ENCODE data around the gene BRD3OS. TPM values are rescaled to one million over a fixed set of nuclear protein-coding genes. Genes with fewer than 3 reads are reported as not detected.
A peak's percentile ranks its signal among the peaks of the same experiment; 100 is the strongest.

Gene BRD3OS
- total RNA-seq, 2 experiments from 2014 or later = 6.3 to 6.7 TPM

GRCh38 chr9:134024214-134024792, 978 bp upstream of the BRD3OS start:
- CTCF ChIA-PET = interaction anchor here (1.7 to 3.0 kb wide), 2 partner anchors 30 kb away, joined by 7 to 17 read pairs; no protein-coding TSS in a partner anchor
- Mint-ChIP-seq H3K9me3 (no peaks in the 10 kb centered on the region), H3K36me3 (ENCODE audit: low read depth) (peaks cover 6% of the 10 kb centered on the region), H3K27me3 (ENCODE audit: low read depth) (no peaks in the 10 kb centered on the region), H3K4me3 (no peak overlapping the region), H3K27ac (no peak overlapping the region), H3K4me1 (ENCODE audit: low read depth) (peaks cover 11% of the 10 kb centered on the region)
- intact Hi-C loops (cut with micrococcal nuclease) = loop anchor here (2.0 kb wide), 1 partner anchor 30 kb away; no protein-coding TSS in a partner anchor
- DNase-seq = no peak

- CTCF ChIA-PET = interaction anchor here (0.7 to 3.0 kb wide), 2 partner anchors 32 to 136 kb away, joined by 3 to 17 read pairs; no protein-coding TSS in a partner anchor
- H3K27ac Mint-ChIP-seq = no peak overlapping the region
These were observed 593 bp downstream of the BRD3OS start for GRCh38 chr9:134025606-134026541.

GRCh38 chr9:134026581-134026980, 1.3 kb downstream of the BRD3OS start:
- Mint-ChIP-seq H3K9me3 (no peaks in the 10 kb centered on the region), H3K36me3 (ENCODE audit: low read depth) (peaks cover 8% of the 10 kb centered on the region), H3K27ac (no peak overlapping the region), H3K27me3 (ENCODE audit: low read depth) (no peaks in the 10 kb centered on the region), H3K4me1 (ENCODE audit: low read depth) (peaks cover 11% of the 10 kb centered on the region), H3K4me3 (peak overlapping the region; percentile 77)
- CTCF ChIA-PET = interaction anchor here (3.0 kb wide), 1 partner anchor 32 kb away, joined by 17 read pairs; no protein-coding TSS in a partner anchor
- intact Hi-C loops (cut with micrococcal nuclease) = loop anchor here (5.0 kb wide), 1 partner anchor 111 kb away; the partner anchor contains the start of gene WDR5
- DNase-seq = no peak

More at GRCh38 chr9:134025606-134026541, 593 bp downstream of the BRD3OS start:
- Mint-ChIP-seq H3K36me3 (ENCODE audit: low read depth) (peaks cover 7% of the 10 kb centered on the region), H3K4me3 (peak overlapping the region; percentile 77), H3K9me3 (no peaks in the 10 kb centered on the region), H3K27me3 (ENCODE audit: low read depth) (no peaks in the 10 kb centered on the region), H3K4me1 (ENCODE audit: low read depth) (peaks cover 11% of the 10 kb centered on the region)
- intact Hi-C loops (cut with micrococcal nuclease) = loop anchor here (1.0 to 5.0 kb wide), 4 partner anchors 31 to 138 kb away; partner anchors contain the start of genes BRD3, RNU6ATAC and WDR5
- DNase-seq = peak; percentile 59

GRCh38 chr9:134026981-134027380, 1.7 kb downstream of the BRD3OS start:
- Mint-ChIP-seq H3K4me3 (peak overlapping the region; percentile 77), H3K9me3 (no peaks in the 10 kb centered on the region), H3K36me3 (ENCODE audit: low read depth) (peaks cover 8% of the 10 kb centered on the region), H3K4me1 (ENCODE audit: low read depth) (peaks cover 11% of the 10 kb centered on the region), H3K27me3 (ENCODE audit: low read depth) (no peaks in the 10 kb centered on the region), H3K27ac (no peak overlapping the region)
- CTCF ChIA-PET = interaction anchor here (3.0 kb wide), 1 partner anchor 33 kb away, joined by 17 read pairs; no protein-coding TSS in a partner anchor
- intact Hi-C loops (cut with micrococcal nuclease) = loop anchor here (5.0 kb wide), 1 partner anchor 110 kb away; the partner anchor contains the start of gene WDR5
- no peak for DNase-seq

- Mint-ChIP-seq H3K4me3 (no peak overlapping the region), H3K27ac (no peak overlapping the region), H3K9me3 (no peaks in the 10 kb centered on the region), H3K36me3 (ENCODE audit: low read depth) (peaks cover 8% of the 10 kb centered on the region), H3K27me3 (ENCODE audit: low read depth) (no peaks in the 10 kb centered on the region), H3K4me1 (ENCODE audit: low read depth) (peaks cover 11% of the 10 kb centered on the region)
- no peak for DNase-seq
- intact Hi-C loops (cut with micrococcal nuclease) = loop anchor here (5.0 kb wide), 1 partner anchor 110 kb away; the partner anchor contains the start of gene WDR5
- CTCF ChIA-PET = no interaction called here
These were observed 2.3 kb downstream of the BRD3OS start for GRCh38 chr9:134027561-134027960.

- H3K9me3 Mint-ChIP-seq = no peaks in the 10 kb centered on the region
- H3K27ac Mint-ChIP-seq = no peak overlapping the region
- H3K4me3 Mint-ChIP-seq = no peak overlapping the region
- H3K36me3 Mint-ChIP-seq (ENCODE audit: low read depth) = peaks cover 12% of the 10 kb centered on the region
- H3K27me3 Mint-ChIP-seq (ENCODE audit: low read depth) = no peaks in the 10 kb centered on the region
- CTCF ChIA-PET = no interaction called here
- no peak for DNase-seq
- peaks cover 11% of the 10 kb centered on the region for H3K4me1 Mint-ChIP-seq (ENCODE audit: low read depth)
- intact Hi-C loops (cut with micrococcal nuclease) = loop anchor here (5.0 kb wide), 1 partner anchor 109 kb away; the partner anchor contains the start of gene WDR5
These were observed 2.8 kb downstream of the BRD3OS start for GRCh38 chr9:134028076-134028475.

- Mint-ChIP-seq H3K36me3 (ENCODE audit: low read depth) (peaks cover 15% of the 10 kb centered on the region), H3K4me1 (ENCODE audit: low read depth) (peaks cover 11% of the 10 kb centered on the region), H3K9me3 (no peaks in the 10 kb centered on the region), H3K4me3 (no peak overlapping the region), H3K27me3 (ENCODE audit: low read depth) (no peaks in the 10 kb centered on the region), H3K27ac (no peak overlapping the region)
- CTCF ChIA-PET = no interaction called here
- intact Hi-C loops (cut with micrococcal nuclease) = loop anchor here (5.0 kb wide), 1 partner anchor 109 kb away; the partner anchor contains the start of gene WDR5
- no peak for DNase-seq
These were observed 3.4 kb downstream of the BRD3OS start for GRCh38 chr9:134028575-134029247.

GRCh38 chr9:134029248-134030226, 4.3 kb downstream of the BRD3OS start:
- peaks cover 15% of the 10 kb centered on the region for H3K36me3 Mint-ChIP-seq (ENCODE audit: low read depth)
- no peaks in the 10 kb centered on the region for H3K27me3 Mint-ChIP-seq (ENCODE audit: low read depth)
- no peaks in the 10 kb centered on the region for H3K9me3 Mint-ChIP-seq
- CTCF ChIA-PET = no interaction called here
- no peak for DNase-seq
- intact Hi-C loops (cut with micrococcal nuclease) = loop anchor here (5.0 kb wide), 1 partner anchor 108 kb away; the partner anchor contains the start of gene WDR5
- no peak overlapping the region for H3K4me3 Mint-ChIP-seq
- H3K4me1 Mint-ChIP-seq (ENCODE audit: low read depth) = peaks cover 11% of the 10 kb centered on the region
- H3K27ac Mint-ChIP-seq = no peak overlapping the region

GRCh38 chr9:134030821-134031470, 5.7 kb downstream of the BRD3OS start:
- intact Hi-C loops (cut with micrococcal nuclease) = no loop called here
- Mint-ChIP-seq H3K4me1 (ENCODE audit: low read depth) (peaks cover 10% of the 10 kb centered on the region), H3K4me3 (no peak overlapping the region)

GRCh38 chr9:134031783-134032182, 6.5 kb downstream of the BRD3OS start:
- Mint-ChIP-seq H3K4me3 (no peak overlapping the region), H3K9me3 (no peaks in the 10 kb centered on the region), H3K36me3 (ENCODE audit: low read depth) (peaks cover 18% of the 10 kb centered on the region), H3K4me1 (ENCODE audit: low read depth) (peaks cover 2% of the 10 kb centered on the region), H3K27me3 (ENCODE audit: low read depth) (no peaks in the 10 kb centered on the region), H3K27ac (no peak overlapping the region)
- intact Hi-C loops (cut with micrococcal nuclease) = no loop called here
- CTCF ChIA-PET = no interaction called here
- no peak for DNase-seq

More at GRCh38 chr9:134030821-134031470, 5.7 kb downstream of the BRD3OS start:
- no peaks in the 10 kb centered on the region for H3K27me3 Mint-ChIP-seq (ENCODE audit: low read depth)
- no peaks in the 10 kb centered on the region for H3K9me3 Mint-ChIP-seq
- H3K36me3 Mint-ChIP-seq (ENCODE audit: low read depth) = peaks cover 19% of the 10 kb centered on the region
- no peak overlapping the region for H3K27ac Mint-ChIP-seq
- no peak for DNase-seq
- CTCF ChIA-PET = no interaction called here
